Spleen (tissue), 7 donors: ENCODE measurements around the gene NOL11.

Source experiments
- POLR2AphosphoS5 ChIP-seq, 3 donors: sonication (generic); formaldehyde crosslinking; IDR thresholded peaks; one replicate each; pipeline ENCODE4 v1.5.1; 2017; ENCODE audit warnings: antibody characterized with exemption in 3 of 3
- TF ChIP-seq, protein P1 (sequence below), 11 experiments: fragments of 200-600 bp in 7 of 11; fragments of 450-650 bp in 4 of 11; sonication (generic) in 4 of 11; IDR thresholded peaks in 8 of 11; conservative IDR thresholded peaks in 3 of 11; 1 replicate in 7 of 11; 2 replicates in 4 of 11; pipeline versions ENCODE4 v1.4.0 to v1.8.0; 2016 to 2021; ENCODE audit warnings: antibody characterized with exemption in 11 of 11, inconsistent platforms in 4 of 11, mild to moderate bottlenecking in 1 of 11
- donor health status: DM: no; HTN: no; CAD: no; lungs with moderate emphysema.
- donor health status: DM: no; HTN: no; CAD: no.
- donor health status: DM: no; HTN: no; CAD: no.

DNA sequence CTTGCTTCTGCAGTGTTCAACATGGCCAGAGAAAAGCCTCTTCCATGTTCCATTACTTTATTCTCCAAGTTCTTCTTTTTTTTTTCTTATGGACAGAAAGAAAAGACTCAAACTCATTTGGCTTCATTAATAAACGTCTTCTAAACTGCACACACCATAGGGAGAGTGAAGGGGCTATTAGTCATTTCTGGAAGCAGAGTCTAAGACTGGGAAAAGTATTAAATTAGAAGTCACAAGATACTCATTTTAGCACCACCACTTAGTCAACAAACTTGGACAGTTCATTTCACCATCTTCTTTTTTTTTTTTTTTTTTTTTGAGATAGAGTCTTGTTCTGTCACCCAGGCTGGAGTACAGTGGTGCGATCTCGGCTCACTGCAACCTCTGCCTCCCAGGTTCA is 52.8 kb downstream of the NOL11 start:
- TF ChIP-seq POLR2AphosphoS5 (IDR thresholded peaks at IDR 0.05): no peak
- TF ChIP-seq, protein P1, sequence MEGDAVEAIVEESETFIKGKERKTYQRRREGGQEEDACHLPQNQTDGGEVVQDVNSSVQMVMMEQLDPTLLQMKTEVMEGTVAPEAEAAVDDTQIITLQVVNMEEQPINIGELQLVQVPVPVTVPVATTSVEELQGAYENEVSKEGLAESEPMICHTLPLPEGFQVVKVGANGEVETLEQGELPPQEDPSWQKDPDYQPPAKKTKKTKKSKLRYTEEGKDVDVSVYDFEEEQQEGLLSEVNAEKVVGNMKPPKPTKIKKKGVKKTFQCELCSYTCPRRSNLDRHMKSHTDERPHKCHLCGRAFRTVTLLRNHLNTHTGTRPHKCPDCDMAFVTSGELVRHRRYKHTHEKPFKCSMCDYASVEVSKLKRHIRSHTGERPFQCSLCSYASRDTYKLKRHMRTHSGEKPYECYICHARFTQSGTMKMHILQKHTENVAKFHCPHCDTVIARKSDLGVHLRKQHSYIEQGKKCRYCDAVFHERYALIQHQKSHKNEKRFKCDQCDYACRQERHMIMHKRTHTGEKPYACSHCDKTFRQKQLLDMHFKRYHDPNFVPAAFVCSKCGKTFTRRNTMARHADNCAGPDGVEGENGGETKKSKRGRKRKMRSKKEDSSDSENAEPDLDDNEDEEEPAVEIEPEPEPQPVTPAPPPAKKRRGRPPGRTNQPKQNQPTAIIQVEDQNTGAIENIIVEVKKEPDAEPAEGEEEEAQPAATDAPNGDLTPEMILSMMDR (IDR thresholded peaks at IDR 0.05 in 8 of 11, conservative IDR thresholded peaks at IDR 0.05 in 3 of 11): no peak
